Left hindlimb (tissue), 1 donor: ENCODE data around the gene TSHZ2.

Source experiments
- DNase-seq: peaks from one replicate; pipeline ENCODE4 v3.0.0-alpha.2; 2018

The TSHZ2 gene

GRCh38 chr20:53030061-53030460 lies 57.9 kb downstream of the TSHZ2 start:
- DNase-seq = no peak

DNA sequence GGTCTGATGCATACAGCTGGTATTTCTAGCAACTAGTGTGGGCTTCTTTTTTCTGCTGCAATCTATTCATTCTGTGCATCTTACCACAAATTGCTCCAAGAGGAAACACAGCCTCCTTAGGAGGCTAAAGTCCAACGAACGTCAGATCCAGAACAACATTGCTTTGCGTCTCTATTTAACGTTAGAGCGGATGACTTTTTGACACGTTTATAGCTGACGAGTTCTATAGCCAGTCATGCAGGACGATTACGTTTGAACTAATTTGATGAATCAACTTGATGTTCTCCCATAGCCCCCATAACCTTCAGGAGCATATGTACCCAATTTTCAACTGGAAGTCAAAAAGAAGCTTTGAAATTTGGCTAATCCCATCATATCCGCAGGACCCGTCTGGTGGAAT lies 59.9 kb downstream of the TSHZ2 start:
- no peak for DNase-seq

- peak; percentile 55 for DNase-seq
Measured at GRCh38 chr20:53032478-53032932, 60.3 kb downstream of the TSHZ2 start.

- no peak for DNase-seq
Measured at GRCh38 chr20:53033176-53033575, 61.0 kb downstream of the TSHZ2 start.

- DNase-seq = no peak
Measured at GRCh38 chr20:53034899-53035298, 62.7 kb downstream of the TSHZ2 start.

- no peak for DNase-seq
Measured at GRCh38 chr20:53036992-53037391, 64.8 kb downstream of the TSHZ2 start.

- DNase-seq = no peak
Measured at GRCh38 chr20:53037621-53038020, 65.5 kb downstream of the TSHZ2 start.

DNA sequence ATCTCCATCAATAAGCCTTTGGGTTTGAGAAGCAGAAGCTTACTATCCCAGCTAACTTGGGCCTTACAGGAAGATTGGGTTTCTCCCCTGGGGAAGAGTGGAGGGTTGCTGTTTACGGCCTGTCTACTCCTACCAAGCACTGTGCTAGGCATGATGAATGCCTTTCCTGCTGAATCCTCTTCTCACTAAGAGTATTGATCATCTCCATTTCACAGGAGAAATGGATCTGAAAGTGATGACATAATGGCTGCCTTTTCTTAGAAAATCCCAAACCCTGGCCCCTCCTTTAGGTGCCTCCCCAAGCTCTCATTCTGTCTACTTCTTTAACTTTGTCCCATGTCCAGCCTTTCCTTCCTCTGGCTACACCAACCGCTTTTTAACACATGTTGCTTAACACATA lies 66.1 kb downstream of the TSHZ2 start:
- no peak for DNase-seq

- DNase-seq = peak; percentile 61
Measured at GRCh38 chr20:53040693-53041589, 68.8 kb downstream of the TSHZ2 start.

DNA sequence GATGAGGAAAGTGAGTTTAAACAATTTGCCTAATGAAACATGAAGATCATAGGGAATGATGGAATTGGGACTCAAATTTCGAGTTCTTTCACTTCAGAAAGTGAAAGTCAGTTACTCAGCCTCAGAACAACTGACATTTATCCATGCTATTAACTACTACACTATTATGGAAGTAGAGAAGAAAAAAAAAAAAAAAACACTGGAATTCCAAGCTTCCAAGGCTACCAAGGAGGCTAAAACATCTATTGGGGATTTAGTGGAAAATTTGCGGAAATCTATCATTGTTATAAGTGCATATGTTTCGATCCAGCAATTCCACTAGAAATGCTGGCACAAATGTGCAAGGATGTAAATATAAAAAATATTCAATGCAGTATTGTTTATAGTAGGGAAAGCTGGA lies 70.4 kb downstream of the TSHZ2 start:
- no peak for DNase-seq

- no peak for DNase-seq
Measured at GRCh38 chr20:53044296-53044695, 72.1 kb downstream of the TSHZ2 start.

GRCh38 chr20:53045941-53046340 lies 73.8 kb downstream of the TSHZ2 start:
- DNase-seq = no peak

GRCh38 chr20:53047203-53047602 lies 75.0 kb downstream of the TSHZ2 start:
- DNase-seq = no peak

DNA sequence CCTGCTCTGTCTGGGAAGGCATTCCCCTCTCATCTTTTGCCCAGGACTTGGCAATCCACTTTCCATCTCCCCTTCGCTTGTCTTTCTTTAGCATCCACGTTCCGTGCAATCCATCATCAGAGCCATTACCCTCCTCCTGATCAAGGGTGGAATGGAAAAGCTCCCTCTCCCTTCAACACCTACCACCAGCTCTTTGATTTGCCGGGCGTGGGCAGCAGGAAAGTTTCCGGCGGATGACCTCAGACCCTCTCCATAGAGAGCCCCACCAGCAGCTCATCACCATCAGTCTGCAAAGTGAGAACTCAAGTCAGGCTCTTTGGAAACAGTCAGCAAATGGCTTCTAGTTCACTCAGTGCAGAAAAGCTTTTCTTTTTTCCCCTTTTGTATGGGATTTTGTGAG lies 76.2 kb downstream of the TSHZ2 start:
- peak; percentile 50 for DNase-seq

GRCh38 chr20:53050338-53050737 lies 78.2 kb downstream of the TSHZ2 start:
- DNase-seq = no peak

- DNase-seq = no peak
Measured at GRCh38 chr20:53052380-53052779, 80.2 kb downstream of the TSHZ2 start.

GRCh38 chr20:53053595-53053994 lies 81.4 kb downstream of the TSHZ2 start:
- DNase-seq = no peak

GRCh38 chr20:53055367-53056067 lies 83.4 kb downstream of the TSHZ2 start:
- no peak for DNase-seq

DNA sequence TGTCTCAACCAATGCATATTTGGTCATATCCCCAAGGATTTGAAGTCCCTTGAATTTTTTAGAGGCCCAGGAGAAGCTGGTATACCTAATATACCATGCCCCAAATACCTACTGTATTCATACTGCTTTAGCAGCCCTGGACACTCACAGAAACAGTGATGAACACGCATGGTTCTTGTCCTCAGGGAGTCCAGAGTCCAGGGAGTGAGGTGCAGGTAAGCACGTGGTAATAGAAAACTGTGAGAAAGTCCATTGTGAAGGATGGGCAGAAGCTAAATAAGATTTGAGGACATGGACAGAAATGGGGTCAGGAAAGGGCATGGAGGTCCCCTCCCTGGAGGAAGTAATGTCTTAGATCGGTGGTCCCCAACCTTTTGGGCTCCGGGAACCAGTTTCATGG lies 85.4 kb downstream of the TSHZ2 start:
- no peak for DNase-seq

DNA sequence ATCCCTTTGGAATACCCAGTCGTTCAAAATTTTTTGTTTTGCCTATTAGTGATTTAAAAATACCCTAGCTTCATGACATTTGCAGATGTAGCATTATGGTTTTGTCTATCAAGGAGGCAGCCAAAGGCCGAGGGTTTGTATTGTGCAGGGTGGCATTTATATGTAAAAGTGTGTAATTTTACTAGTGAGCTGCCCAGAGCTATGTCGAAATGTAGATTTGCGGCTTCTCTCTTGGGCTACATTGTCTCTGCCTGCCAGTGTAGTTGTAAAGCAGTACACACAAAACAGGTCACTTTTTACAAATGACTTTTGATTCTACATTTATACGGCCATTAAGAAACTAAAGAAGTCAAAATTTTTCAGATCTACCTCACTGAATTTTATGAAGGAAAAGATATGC lies 87.7 kb downstream of the TSHZ2 start:
- no peak for DNase-seq

- DNase-seq = no peak
Measured at GRCh38 chr20:53061192-53062108, 89.3 kb downstream of the TSHZ2 start.

DNA sequence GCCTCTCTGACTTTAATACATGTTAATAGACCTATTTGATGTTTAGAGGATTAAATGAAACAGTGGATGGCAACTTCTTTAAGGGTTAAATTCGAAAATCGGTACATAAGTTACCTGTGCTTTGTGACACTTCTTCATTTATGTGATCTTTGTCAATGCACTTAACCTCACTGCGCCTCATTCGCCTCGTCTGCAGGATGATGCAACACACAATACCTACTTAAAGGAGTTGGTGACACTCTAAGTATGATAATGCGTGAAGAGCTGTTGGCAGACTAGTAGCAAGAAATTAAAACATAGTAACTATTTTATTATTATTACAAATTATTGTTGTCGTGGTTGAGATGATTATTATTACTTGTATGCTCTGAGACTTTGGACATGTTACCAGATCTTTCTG lies 92.8 kb downstream of the TSHZ2 start:
- DNase-seq = no peak

DNA sequence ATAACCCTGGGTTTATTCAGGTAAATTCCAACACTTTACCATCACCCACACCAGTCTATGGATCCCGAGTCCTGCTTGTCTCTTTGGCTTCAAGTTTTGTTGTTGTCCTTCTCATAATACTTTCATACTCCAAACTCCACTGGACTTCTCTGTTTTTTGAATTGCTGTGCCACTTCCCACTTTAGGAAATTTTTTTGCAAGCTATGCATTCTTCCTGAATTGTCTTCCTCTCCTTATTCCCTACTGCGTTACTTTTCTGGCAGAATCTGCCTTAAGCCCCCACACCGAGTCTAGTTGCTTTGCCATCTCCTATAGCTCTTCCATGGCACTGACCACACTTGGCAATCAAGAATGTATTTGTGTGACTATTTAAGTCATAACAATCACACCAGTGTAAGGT lies 96.1 kb downstream of the TSHZ2 start:
- no peak for DNase-seq
